Measurements from ENCODE around the gene AMER1.

Gene AMER1

GRCh38 chrX:64182208-64182607 is 23.3 kb downstream of the AMER1 start:
- DNase-seq: no peak

DNA sequence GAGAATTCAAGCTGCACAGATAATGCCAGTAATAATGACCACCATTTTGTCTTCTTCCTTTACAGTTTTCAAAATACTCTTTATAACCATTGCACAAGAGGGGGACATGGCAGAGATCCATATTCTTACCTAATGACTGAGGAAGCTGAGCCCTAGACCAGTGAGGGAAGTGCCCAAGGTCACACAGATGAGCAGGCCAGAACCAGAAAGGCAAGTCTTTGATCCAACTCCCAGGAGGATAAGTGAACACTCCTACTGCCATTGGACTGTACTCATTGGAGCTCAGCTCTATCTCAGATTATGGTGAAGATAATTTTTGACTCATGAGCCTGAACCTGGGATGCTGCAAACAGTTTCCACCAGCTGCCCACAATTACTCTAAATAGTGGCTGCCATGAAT is 28.6 kb downstream of the AMER1 start:
- DNase-seq: no peak

GRCh38 chrX:64169988-64170387 is 35.5 kb downstream of the AMER1 start:
- DNase-seq: no peak

GRCh38 chrX:64152857-64153256 is 52.7 kb downstream of the AMER1 start:
- no peak for DNase-seq

DNA sequence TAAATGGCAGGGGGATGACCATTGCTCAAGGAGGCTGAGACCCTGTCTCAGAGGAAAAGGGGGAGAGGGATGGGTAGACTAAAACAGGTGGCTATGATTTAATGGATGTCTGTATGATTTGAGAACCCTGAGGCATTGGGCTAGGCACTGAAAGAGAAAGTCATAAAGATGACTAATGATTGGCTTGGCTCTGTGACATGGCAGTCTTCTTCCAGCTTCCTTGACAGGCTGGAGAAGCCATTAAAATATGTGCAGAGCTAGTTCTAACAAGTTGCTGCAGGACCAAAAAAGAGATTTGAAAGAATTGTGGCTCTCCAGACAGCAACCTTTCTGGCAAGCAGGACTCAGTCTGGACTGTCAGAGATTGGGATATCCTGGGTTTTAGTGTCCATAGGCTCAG is 53.6 kb downstream of the AMER1 start:
- DNase-seq: no peak

GRCh38 chrX:64150775-64151174 is 54.7 kb downstream of the AMER1 start:
- no peak for DNase-seq

All from activated T-cell treated with anti-CD3 and anti-CD28 coated beads for 4 hours (primary cell).